ENCODE measurements around the gene ATP5MG. TPM values are rescaled to one million over a fixed set of nuclear protein-coding genes. Genes with fewer than 3 reads are reported as not detected.

The ATP5MG gene
- total RNA-seq, 3 donors from 2014 or later: 45.1 to 66.4 (median 56.0) TPM

DNA sequence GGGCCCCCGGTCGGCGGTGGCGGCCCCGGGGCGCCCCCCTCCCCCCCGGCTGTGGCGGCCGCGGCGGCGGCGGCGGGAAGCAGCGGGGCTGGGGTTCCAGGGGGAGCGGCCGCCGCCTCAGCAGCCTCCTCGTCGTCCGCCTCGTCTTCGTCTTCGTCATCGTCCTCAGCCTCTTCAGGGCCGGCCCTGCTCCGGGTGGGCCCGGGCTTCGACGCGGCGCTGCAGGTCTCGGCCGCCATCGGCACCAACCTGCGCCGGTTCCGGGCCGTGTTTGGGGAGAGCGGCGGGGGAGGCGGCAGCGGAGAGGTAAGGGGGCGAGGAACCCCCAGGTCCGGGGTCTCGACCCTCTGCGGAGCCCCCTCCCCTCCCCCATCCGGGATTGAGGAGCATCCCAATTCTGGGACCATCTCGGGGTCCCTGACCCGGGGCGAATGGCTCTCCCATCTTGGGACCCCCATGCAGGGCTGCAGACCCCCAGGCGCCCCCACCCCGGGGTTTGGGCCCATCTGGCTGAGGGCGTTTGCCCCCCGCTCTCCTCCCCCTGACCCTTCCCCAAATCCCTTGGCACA, 35.3 kb downstream of the ATP5MG start:
- peaks cover 0 to 13% of the 10 kb centered on the region in 2 donors for H3K4me1 ChIP-seq
- intact Hi-C loops (cut with DNase I; ENCODE audit: low total_unique reads): no loop called here

DNA sequence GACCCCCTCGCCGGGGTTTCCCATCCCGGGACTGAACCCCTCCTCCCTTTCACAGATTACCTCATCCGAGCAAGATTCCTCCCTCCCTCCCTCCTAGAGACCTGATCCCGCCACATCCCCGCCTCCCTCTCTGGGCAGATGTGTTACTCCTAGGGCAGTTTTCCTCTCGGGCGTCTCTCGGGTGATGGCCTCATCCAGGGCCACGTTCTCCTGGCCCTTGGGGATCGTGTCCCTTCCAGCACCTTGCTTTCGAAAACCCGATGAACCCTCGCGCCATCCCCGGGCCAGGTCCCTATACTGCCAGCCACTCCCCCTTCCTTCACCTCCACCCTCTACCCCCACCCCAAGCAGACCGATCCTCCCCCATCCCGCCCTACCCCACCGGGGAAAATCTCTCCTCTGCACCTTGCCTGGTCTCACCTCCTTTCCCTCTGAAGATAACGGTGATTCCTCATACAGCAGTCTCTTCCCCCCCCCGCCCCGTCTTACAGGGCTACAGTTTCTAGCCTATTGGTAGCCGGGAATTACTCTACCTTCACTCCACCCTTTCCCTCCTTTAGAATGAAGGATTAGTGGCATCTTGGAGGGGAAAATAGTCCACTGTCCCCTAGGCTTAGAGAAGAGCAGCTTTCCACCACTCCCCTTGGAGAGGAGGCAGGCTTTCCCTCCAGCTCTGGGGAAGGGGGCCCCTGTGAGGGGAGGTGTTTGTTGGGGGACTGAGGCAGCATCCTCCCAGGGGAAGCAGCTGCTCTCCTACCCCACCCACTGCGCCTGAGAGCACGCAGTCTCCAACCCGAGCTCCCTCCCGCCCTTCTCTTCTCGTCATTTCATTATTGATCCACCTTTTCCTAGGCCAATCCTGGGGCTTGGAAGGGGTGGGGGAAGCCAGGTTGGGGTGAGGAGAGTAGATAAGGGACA, 36.1 kb downstream of the ATP5MG start:
- H3K4me1 ChIP-seq: peaks cover 0 to 13% of the 10 kb centered on the region in 2 donors

More for the DNA sequence above, 35.3 kb downstream of the ATP5MG start:
- Histone ChIP-seq H3K4me3 (peak overlapping the region; percentile 85 to 98 (median 90)), H3K27ac (peak overlapping the region; percentile 99), H3K27me3 (peaks cover 0 to 2% of the 10 kb centered on the region in 2 donors), H3K36me3 (no peaks in the 10 kb centered on the region), H3K9me3 (no peaks in the 10 kb centered on the region)
- no peak for DNase-seq (ENCODE audit: low spot score in 2 of 2)
- TF ChIP-seq POLR2AphosphoS5 (IDR thresholded peaks at IDR 0.05): no peak
- no peak for TF ChIP-seq POLR2A (IDR thresholded peaks at IDR 0.05)
- TF ChIP-seq, protein P1, sequence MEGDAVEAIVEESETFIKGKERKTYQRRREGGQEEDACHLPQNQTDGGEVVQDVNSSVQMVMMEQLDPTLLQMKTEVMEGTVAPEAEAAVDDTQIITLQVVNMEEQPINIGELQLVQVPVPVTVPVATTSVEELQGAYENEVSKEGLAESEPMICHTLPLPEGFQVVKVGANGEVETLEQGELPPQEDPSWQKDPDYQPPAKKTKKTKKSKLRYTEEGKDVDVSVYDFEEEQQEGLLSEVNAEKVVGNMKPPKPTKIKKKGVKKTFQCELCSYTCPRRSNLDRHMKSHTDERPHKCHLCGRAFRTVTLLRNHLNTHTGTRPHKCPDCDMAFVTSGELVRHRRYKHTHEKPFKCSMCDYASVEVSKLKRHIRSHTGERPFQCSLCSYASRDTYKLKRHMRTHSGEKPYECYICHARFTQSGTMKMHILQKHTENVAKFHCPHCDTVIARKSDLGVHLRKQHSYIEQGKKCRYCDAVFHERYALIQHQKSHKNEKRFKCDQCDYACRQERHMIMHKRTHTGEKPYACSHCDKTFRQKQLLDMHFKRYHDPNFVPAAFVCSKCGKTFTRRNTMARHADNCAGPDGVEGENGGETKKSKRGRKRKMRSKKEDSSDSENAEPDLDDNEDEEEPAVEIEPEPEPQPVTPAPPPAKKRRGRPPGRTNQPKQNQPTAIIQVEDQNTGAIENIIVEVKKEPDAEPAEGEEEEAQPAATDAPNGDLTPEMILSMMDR (IDR thresholded peaks at IDR 0.05): no peak

DNA sequence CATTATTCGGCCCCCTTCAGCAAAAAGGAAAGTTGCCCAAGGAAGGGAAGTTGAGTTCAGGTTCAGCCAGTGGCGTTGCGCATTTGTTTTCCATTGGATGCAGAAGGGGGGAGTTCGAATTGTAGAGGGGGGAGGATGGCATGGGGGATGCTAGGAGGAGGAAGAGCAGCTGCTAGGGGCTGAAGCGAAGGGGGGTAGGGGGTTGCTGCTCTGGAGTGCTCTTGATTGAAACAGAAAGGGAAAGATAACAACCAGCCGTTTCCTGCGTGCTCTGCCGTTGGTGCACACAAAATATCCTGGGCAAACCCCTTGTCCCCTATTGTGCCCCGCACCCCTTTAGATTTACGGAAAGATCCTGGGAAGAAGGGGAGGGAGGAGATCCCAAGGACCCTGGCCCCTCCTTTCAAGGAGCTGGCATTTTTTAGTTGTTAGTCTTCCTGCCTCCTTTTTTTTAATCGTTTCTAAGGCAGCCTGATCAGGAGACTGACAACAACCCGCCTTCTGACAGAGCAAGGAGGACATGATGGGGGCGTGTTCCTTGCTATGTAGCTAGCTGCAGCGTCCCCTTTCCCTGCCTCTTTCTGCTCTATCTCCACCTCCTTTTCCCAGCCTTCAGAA, 37.0 kb downstream of the ATP5MG start:
- intact Hi-C loops (cut with DNase I; ENCODE audit: low total_unique reads): no loop called here
- Histone ChIP-seq H3K27me3 (peaks cover 0 to 2% of the 10 kb centered on the region in 2 donors), H3K27ac (peak overlapping the region; percentile 99), H3K4me1 (peaks cover 0 to 13% of the 10 kb centered on the region in 2 donors), H3K9me3 (no peaks in the 10 kb centered on the region), H3K4me3 (peak overlapping the region; percentile 85 to 98 (median 90)), H3K36me3 (no peaks in the 10 kb centered on the region)
- TF ChIP-seq POLR2A (IDR thresholded peaks at IDR 0.05): no peak
- TF ChIP-seq POLR2AphosphoS5 (IDR thresholded peaks at IDR 0.05): peak in 1 of 3 donors; percentile 11
- peak in 1 of 2 donors; percentile 59 for DNase-seq (ENCODE audit: low spot score in 2 of 2)

More for the DNA sequence above, 36.1 kb downstream of the ATP5MG start:
- peak; percentile 54 to 61 for DNase-seq (ENCODE audit: low spot score in 2 of 2)
- H3K4me3 ChIP-seq: peak overlapping the region; percentile 85 to 98 (median 90)
- intact Hi-C loops (cut with DNase I; ENCODE audit: low total_unique reads): no loop called here
- H3K36me3 ChIP-seq: no peaks in the 10 kb centered on the region
- peaks cover 0 to 2% of the 10 kb centered on the region in 2 donors for H3K27me3 ChIP-seq
- no peaks in the 10 kb centered on the region for H3K9me3 ChIP-seq
- peak overlapping the region; percentile 99 for H3K27ac ChIP-seq
- no peak for TF ChIP-seq POLR2A (IDR thresholded peaks at IDR 0.05)
- TF ChIP-seq POLR2AphosphoS5 (IDR thresholded peaks at IDR 0.05): peak in 1 of 3 donors; percentile 48

DNA sequence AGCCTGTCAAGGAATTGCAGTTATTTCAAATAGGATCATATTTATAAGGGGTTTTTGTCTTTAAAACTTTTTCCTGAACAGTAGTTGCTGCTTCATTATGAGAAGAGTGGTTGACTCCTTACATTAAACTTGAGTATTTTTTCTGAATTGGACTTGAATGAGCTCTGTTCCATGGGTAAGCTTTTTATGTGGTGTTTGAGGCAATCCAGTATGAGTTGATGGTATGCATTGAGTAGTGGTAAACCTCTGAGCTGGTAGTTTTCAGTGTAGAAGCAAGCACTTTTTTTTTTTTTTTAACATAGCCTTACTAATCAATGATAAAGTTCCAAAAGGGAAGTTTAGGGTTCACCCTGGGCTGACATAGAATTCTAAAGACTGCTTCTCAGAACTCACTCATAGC, 38.2 kb downstream of the ATP5MG start:
- no peak for TF ChIP-seq POLR2A (IDR thresholded peaks at IDR 0.05)
- TF ChIP-seq POLR2AphosphoS5 (IDR thresholded peaks at IDR 0.05): no peak
- TF ChIP-seq, protein P1 (IDR thresholded peaks at IDR 0.05): no peak
- H3K9me3 ChIP-seq: no peaks in the 10 kb centered on the region
- no peaks in the 10 kb centered on the region for H3K36me3 ChIP-seq
- no peak overlapping the region for H3K4me3 ChIP-seq
- H3K4me1 ChIP-seq: peaks cover 0 to 13% of the 10 kb centered on the region in 2 donors
- no peak for DNase-seq (ENCODE audit: low spot score in 2 of 2)
- no peak overlapping the region for H3K27ac ChIP-seq
- intact Hi-C loops (cut with DNase I; ENCODE audit: low total_unique reads): loop anchor here (5.0 kb wide), 1 partner anchor 773 kb away; no protein-coding TSS in a partner anchor
- H3K27me3 ChIP-seq: peaks cover 0 to 2% of the 10 kb centered on the region in 2 donors

DNA sequence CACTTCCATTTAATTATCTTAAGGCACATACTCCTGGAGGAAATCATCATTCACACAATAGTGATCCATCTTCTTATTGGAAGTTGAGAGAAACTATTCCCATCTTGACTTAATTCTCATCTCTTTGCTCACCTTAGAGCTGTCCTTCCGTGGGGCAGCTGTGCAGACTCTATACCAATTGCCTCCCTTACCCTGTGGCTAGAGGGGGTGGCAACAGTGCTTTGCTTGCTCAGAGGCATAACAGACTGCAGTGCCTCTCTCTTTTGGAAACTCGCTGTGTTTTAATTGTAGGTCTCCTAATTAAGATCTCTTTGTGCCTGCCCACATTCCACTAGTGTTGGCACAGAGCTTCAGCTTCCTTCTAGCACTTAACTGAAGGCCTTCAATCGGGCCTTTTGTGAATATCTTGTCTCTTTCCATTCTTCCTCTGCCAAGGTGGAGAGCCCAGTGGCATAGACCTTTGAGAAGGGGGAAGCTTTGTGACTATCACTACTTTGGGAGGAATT, 40.4 kb downstream of the ATP5MG start:
- H3K27me3 ChIP-seq: no peaks in the 10 kb centered on the region
- intact Hi-C loops (cut with DNase I; ENCODE audit: low total_unique reads): loop anchor here (5.0 kb wide), 1 partner anchor 770 kb away; no protein-coding TSS in a partner anchor
- no peak overlapping the region for H3K4me3 ChIP-seq
- peak overlapping the region; percentile 6 to 8 for H3K27ac ChIP-seq
- H3K36me3 ChIP-seq: no peaks in the 10 kb centered on the region
- H3K4me1 ChIP-seq: peaks cover 0 to 13% of the 10 kb centered on the region in 2 donors
- no peak for DNase-seq (ENCODE audit: low spot score in 2 of 2)
- no peak for TF ChIP-seq POLR2AphosphoS5 (IDR thresholded peaks at IDR 0.05)
- TF ChIP-seq, protein P1 (IDR thresholded peaks at IDR 0.05): no peak
- no peak for TF ChIP-seq POLR2A (IDR thresholded peaks at IDR 0.05)
- H3K9me3 ChIP-seq: no peaks in the 10 kb centered on the region

Data from breast epithelium (tissue), 4 donors.